ENCODE data around the gene EFCAB6.

The EFCAB6 gene

DNA sequence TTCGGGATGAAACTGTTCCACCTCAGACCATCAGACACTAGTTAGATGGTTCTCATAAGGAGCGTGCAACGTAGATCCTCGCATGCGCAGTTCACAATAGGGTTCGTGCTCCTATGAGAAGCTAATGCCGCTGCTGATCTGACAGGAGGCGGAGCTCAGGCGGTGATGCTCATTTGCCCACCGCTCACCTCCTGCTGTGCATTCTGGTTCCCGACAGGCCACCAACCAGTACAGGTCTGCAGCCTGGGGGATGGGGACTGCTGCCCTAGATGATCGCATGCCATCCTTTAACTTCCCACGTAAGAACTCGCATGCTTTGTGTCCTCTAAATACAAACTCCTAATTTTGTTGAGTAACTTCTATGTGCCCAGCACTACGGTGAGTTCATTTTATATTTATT, 62.6 kb downstream of the EFCAB6 start:
- H3K4me3 ChIP-seq (replicated peaks; ENCODE audit: low read depth, low read length) = no peak overlapping the region
- DNase-seq (ENCODE audit: extremely low read depth, insufficient read length) = no peak
- H3K36me3 ChIP-seq (ENCODE audit: control insufficient read depth, insufficient read depth, low read length) = no peaks in the 10 kb centered on the region
- H3K27me3 ChIP-seq (replicated peaks; ENCODE audit: control insufficient read depth, insufficient read depth, low read length) = peaks cover 4% of the 10 kb centered on the region
- no peak for TF ChIP-seq CTCF (IDR thresholded peaks at IDR 0.05; ENCODE audit: insufficient read depth, low read length, poor library complexity, severe bottlenecking)

DNA sequence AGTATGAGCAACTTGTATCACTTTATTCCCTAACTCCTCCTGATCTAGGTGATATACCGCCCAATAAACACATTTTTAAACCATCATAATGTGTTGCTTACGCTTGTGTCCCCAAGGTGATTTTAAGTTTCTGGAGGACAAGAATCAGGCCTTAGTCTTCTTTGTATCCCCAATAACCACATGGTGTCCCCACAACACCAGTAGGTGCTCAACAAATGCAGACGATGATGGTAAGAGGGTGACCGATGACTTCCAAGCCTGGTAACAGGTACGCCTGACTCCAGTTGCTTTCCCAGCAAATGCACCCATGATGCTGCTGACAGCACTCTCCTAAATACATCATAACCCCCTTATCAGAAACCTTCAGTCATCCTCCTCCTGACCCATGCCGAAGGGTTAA, 64.2 kb downstream of the EFCAB6 start:
- no peak overlapping the region for H3K4me3 ChIP-seq (replicated peaks; ENCODE audit: low read depth, low read length)
- peaks cover 4% of the 10 kb centered on the region; the same call in 1 of the 2 replicates for H3K27me3 ChIP-seq (replicated peaks; ENCODE audit: control insufficient read depth, insufficient read depth, low read length)
- DNase-seq (ENCODE audit: extremely low read depth, insufficient read length) = no peak
- peak; percentile 19 for TF ChIP-seq CTCF (IDR thresholded peaks at IDR 0.05; ENCODE audit: insufficient read depth, low read length, poor library complexity, severe bottlenecking)
- no peaks in the 10 kb centered on the region for H3K36me3 ChIP-seq (ENCODE audit: control insufficient read depth, insufficient read depth, low read length)

GRCh38 chr22:43747058-43747457, 65.0 kb downstream of the EFCAB6 start:
- Histone ChIP-seq H3K4me3 (replicated peaks; ENCODE audit: low read depth, low read length) (no peak overlapping the region), H3K27me3 (replicated peaks; ENCODE audit: control insufficient read depth, insufficient read depth, low read length) (peaks cover 4% of the 10 kb centered on the region; the same call in 1 of the 2 replicates), H3K36me3 (ENCODE audit: control insufficient read depth, insufficient read depth, low read length) (no peaks in the 10 kb centered on the region)
- TF ChIP-seq CTCF (IDR thresholded peaks at IDR 0.05; ENCODE audit: insufficient read depth, low read length, poor library complexity, severe bottlenecking) = no peak
- no peak for DNase-seq (ENCODE audit: extremely low read depth, insufficient read length)

DNA sequence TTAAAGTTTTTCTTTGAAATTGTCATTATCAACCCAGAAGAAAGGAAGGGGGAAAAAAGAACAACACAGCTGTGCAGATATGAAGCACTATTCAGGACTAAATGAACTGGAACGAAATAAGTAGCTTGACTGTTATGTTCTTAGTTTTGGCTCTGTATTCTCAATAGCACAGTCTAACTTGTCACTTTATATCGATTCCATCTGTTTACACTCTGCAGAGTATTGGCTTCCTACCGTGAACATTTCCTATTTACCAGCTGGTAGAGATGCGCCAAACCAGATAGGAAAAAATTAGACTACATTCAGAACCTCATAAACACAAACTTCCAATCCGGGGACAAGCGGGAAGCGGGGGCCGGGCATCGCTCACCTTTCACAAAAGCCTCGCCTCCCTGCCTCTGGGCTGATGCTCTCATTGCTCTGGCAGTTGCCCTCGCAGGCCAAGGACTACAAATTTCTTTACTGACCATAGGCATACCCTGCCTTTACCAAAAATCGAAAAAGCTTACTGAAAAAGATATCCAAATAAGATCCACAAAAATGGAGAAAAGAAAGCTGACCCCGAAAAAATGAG, 66.2 kb downstream of the EFCAB6 start:
- H3K4me3 ChIP-seq (replicated peaks; ENCODE audit: low read depth, low read length) = no peak overlapping the region

DNA sequence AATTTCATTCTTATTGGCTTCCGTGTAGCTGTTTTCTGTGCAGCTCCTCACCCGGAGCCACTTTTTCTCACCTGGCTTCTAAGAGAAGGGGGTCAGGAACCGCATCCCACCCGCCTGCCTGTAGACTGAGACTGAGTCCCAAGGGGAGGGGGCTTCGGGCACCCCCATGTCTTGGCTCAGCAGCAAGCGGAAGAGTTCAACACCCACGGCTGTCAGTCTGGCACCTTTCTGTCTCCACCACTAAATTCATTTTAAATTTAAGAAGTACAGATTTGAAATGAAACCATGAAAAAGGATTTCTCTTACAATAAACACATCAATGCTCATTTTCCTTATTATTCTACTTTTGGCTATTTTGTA, 66.7 kb downstream of the EFCAB6 start:
- Histone ChIP-seq H3K36me3 (ENCODE audit: control insufficient read depth, insufficient read depth, low read length) (no peaks in the 10 kb centered on the region), H3K27me3 (replicated peaks; ENCODE audit: control insufficient read depth, insufficient read depth, low read length) (peaks cover 4% of the 10 kb centered on the region; the same call in 1 of the 2 replicates)
- DNase-seq (ENCODE audit: extremely low read depth, insufficient read length) = no peak

More for the DNA sequence above, 66.2 kb downstream of the EFCAB6 start:
- Histone ChIP-seq H3K27me3 (replicated peaks; ENCODE audit: control insufficient read depth, insufficient read depth, low read length) (peaks cover 4% of the 10 kb centered on the region; the same call in 1 of the 2 replicates), H3K36me3 (ENCODE audit: control insufficient read depth, insufficient read depth, low read length) (no peaks in the 10 kb centered on the region)
- no peak for TF ChIP-seq CTCF (IDR thresholded peaks at IDR 0.05; ENCODE audit: insufficient read depth, low read length, poor library complexity, severe bottlenecking)
- no peak for DNase-seq (ENCODE audit: extremely low read depth, insufficient read length)

More for the DNA sequence above, 66.7 kb downstream of the EFCAB6 start:
- no peak overlapping the region for H3K4me3 ChIP-seq (replicated peaks; ENCODE audit: low read depth, low read length)
- TF ChIP-seq CTCF (IDR thresholded peaks at IDR 0.05; ENCODE audit: insufficient read depth, low read length, poor library complexity, severe bottlenecking) = no peak

Data from GM06990 (cell line).